OCI-LY1 (cell line): ENCODE data around the gene WRNIP1.

Experiments used
- H2AFZ ChIP-seq: fragments of 200-600 bp; sonication (generic), shearing (Covaris generic); 2 replicates; pipeline ENCODE4 v1.6.0; 2014; ENCODE audit warnings: antibody characterized with exemption, mild to moderate bottlenecking, low read length
- H3F3A ChIP-seq: fragments of 200-600 bp; sonication (generic), shearing (Covaris generic); 2 replicates; pipeline ENCODE4 v1.6.0; 2014; ENCODE audit warnings: mild to moderate bottlenecking, antibody characterized with exemption, low read length, moderate library complexity; ENCODE audit not compliant: insufficient read depth
- H3K27ac ChIP-seq: fragments of 200-600 bp; sonication (generic); 2 replicates; pipeline ENCODE4 v1.5.1; 2014; ENCODE audit warnings: low read length, mixed run types, mild to moderate bottlenecking, low read depth; ENCODE audit not compliant: poor library complexity, severe bottlenecking
- H3K27me3 ChIP-seq: fragments of 200-600 bp; sonication (generic); 2 replicates; pipeline ENCODE4 v1.6.0; 2014; ENCODE audit warnings: antibody characterized with exemption, mild to moderate bottlenecking, low read length, moderate library complexity; ENCODE audit not compliant: insufficient read depth
- H3K36me3 ChIP-seq: fragments of 200-600 bp; sonication (generic); 2 replicates; pipeline ENCODE4 v1.6.1; 2014; ENCODE audit warnings: mild to moderate bottlenecking, antibody characterized with exemption, low read length, moderate library complexity, mixed read lengths; ENCODE audit not compliant: insufficient read depth
- H3K4me1 ChIP-seq: fragments of 200-600 bp; sonication (generic); 2 replicates; pipeline ENCODE4 v1.5.1; 2014; ENCODE audit warnings: mild to moderate bottlenecking, low read length, moderate library complexity; ENCODE audit not compliant: insufficient read depth, severe bottlenecking
- H3K4me2 ChIP-seq: fragments of 200-600 bp; sonication (generic), shearing (Covaris generic); 2 replicates; pipeline ENCODE4 v1.6.1; 2014; ENCODE audit warnings: low read length
- H3K4me3 ChIP-seq: fragments of 200-600 bp; sonication (generic); 2 replicates; pipeline ENCODE4 v1.5.1; 2014; ENCODE audit warnings: low read length, low read depth, mild to moderate bottlenecking, mixed read lengths; ENCODE audit not compliant: poor library complexity, severe bottlenecking
- H3K79me2 ChIP-seq: fragments of 200-600 bp; shearing (Covaris generic); 2 replicates; pipeline ENCODE4 v1.6.1; 2016; ENCODE audit warnings: mixed run types, low read length, mixed read lengths; ENCODE audit not compliant: insufficient read depth
- H3K9ac ChIP-seq: fragments of 200-600 bp; sonication (generic), shearing (Covaris generic); 2 replicates; pipeline ENCODE4 v1.6.1; 2014; ENCODE audit warnings: mild to moderate bottlenecking, low read length, mixed read lengths
- H3K9me2 ChIP-seq: fragments of 200-600 bp; sonication (generic), shearing (Covaris generic); 2 replicates; pipeline ENCODE4 v1.6.1; 2014; ENCODE audit warnings: low read depth, mild to moderate bottlenecking, low read length, mixed read lengths
- H3K9me3 ChIP-seq: fragments of 200-600 bp; shearing (Covaris generic); 2 replicates; pipeline ENCODE4 v1.6.1; 2014; ENCODE audit warnings: low read length, mixed read lengths
- H4K20me1 ChIP-seq: fragments of 200-600 bp; sonication (generic), shearing (Covaris generic); 2 replicates; pipeline ENCODE4 v1.6.0; 2016; ENCODE audit warnings: mild to moderate bottlenecking, low read length; ENCODE audit not compliant: insufficient read depth
- EZH2 ChIP-seq: fragments of 200-600 bp; sonication (generic), shearing (Covaris generic); IDR thresholded peaks from 2 replicates; pipeline ENCODE4 v1.8.0; 2017; ENCODE audit warnings: borderline replicate concordance, mixed run types, mild to moderate bottlenecking, antibody characterized with exemption, low read length, moderate library complexity, mixed read lengths
- TF ChIP-seq, protein P1 (sequence below): fragments of 200-600 bp; sonication (generic), shearing (Covaris generic); IDR thresholded peaks from 2 replicates; pipeline ENCODE4 v1.5.1; 2017; ENCODE audit warnings: mild to moderate bottlenecking, antibody characterized with exemption, low read length, moderate library complexity, mixed read lengths

WRNIP1 gene

DNA sequence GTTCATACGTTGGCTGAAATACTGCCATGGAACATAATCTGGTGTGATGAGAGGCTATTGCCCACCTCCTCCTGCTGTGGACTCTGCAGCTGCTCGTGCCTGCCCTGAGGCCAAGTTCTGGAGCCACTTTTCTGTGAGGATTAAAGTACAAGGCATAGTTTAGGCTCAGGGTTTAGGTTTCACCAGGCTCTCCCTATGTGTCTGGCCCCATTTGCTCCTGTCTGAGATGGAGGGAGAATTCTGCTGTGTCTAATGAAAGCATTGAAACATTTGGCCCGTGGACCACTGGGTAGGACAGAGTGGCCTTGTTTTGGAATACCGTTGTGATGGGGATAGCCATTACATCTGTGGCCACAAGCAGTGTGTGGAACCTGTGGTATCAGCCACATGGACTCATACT, 5.9 kb downstream of the WRNIP1 start:
- Histone ChIP-seq H2AFZ (no peak overlapping the region), H3K4me1 (peaks cover 32% of the 10 kb centered on the region), H4K20me1 (no peaks in the 10 kb centered on the region), H3K9me3 (no peaks in the 10 kb centered on the region), H3K79me2 (peaks cover 73% of the 10 kb centered on the region), H3F3A (no peaks in the 10 kb centered on the region), H3K4me3 (no peak overlapping the region), H3K27me3 (no peaks in the 10 kb centered on the region), H3K27ac (no peak overlapping the region), H3K9me2 (no peaks in the 10 kb centered on the region), H3K9ac (no peak overlapping the region), H3K4me2 (no peak overlapping the region), H3K36me3 (peaks cover 63% of the 10 kb centered on the region)
- TF ChIP-seq EZH2, result no peak
- TF ChIP-seq, protein P1, sequence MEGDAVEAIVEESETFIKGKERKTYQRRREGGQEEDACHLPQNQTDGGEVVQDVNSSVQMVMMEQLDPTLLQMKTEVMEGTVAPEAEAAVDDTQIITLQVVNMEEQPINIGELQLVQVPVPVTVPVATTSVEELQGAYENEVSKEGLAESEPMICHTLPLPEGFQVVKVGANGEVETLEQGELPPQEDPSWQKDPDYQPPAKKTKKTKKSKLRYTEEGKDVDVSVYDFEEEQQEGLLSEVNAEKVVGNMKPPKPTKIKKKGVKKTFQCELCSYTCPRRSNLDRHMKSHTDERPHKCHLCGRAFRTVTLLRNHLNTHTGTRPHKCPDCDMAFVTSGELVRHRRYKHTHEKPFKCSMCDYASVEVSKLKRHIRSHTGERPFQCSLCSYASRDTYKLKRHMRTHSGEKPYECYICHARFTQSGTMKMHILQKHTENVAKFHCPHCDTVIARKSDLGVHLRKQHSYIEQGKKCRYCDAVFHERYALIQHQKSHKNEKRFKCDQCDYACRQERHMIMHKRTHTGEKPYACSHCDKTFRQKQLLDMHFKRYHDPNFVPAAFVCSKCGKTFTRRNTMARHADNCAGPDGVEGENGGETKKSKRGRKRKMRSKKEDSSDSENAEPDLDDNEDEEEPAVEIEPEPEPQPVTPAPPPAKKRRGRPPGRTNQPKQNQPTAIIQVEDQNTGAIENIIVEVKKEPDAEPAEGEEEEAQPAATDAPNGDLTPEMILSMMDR, result no peak

DNA sequence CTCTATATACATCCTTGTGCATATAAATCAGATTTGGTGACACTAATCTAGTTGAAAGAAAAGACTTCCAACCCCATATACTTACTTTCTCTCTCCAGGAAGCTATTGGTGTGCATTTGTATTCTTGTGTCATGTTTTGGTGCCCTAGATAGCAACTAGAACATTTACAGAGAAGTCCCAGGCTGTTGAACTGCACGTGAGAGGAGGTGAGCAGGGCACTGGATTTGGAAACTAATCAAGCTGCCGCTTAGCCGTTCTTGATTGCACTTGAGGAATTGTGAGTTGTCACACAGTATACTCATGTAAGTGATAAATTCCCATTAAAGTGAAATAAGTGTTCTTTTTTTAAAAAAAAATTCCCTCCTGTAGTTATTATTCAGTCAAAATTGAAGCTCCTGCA, 7.6 kb downstream of the WRNIP1 start:
- Histone ChIP-seq H3K4me3 (no peak overlapping the region), H3K9me3 (no peaks in the 10 kb centered on the region), H3K27me3 (no peaks in the 10 kb centered on the region), H4K20me1 (no peaks in the 10 kb centered on the region), H3F3A (no peaks in the 10 kb centered on the region), H3K4me2 (no peak overlapping the region), H3K79me2 (peaks cover 67% of the 10 kb centered on the region), H3K9me2 (no peaks in the 10 kb centered on the region), H3K36me3 (peaks cover 71% of the 10 kb centered on the region), H3K4me1 (peaks cover 22% of the 10 kb centered on the region), H3K9ac (no peak overlapping the region), H2AFZ (no peak overlapping the region), H3K27ac (no peak overlapping the region)
- TF ChIP-seq, protein P1, result no peak
- no peak for TF ChIP-seq EZH2

DNA sequence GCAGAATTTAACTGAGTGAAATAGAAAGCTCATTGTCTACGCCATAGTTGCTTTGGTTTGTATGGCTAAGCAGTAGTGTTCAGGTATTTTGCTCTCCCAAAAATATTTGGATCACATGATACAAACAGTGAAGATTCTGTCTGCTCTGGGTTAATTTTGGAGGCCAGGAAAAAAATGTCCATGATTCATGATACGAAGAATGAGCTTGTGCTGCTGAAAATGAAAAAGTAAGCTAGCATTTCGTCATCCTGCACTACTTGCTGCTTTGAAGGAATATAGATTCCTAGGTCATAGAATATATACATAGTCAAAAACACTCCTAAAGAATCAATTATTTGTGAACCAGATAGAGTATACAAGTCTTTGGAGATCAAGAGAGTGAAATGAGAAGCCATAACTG, 8.3 kb downstream of the WRNIP1 start:
- H3K27ac ChIP-seq, result no peak overlapping the region
- H3K36me3 ChIP-seq, result peaks cover 76% of the 10 kb centered on the region

More for the DNA sequence above, 8.3 kb downstream of the WRNIP1 start:
- TF ChIP-seq EZH2, result no peak
- TF ChIP-seq, protein P1, result no peak
- H3K4me1 ChIP-seq, result peaks cover 16% of the 10 kb centered on the region
- H2AFZ ChIP-seq, result no peak overlapping the region
- H3K4me3 ChIP-seq, result no peak overlapping the region
- H3K27me3 ChIP-seq, result no peaks in the 10 kb centered on the region
- H4K20me1 ChIP-seq, result no peaks in the 10 kb centered on the region
- no peaks in the 10 kb centered on the region for H3K9me2 ChIP-seq
- peaks cover 61% of the 10 kb centered on the region for H3K79me2 ChIP-seq
- H3K9me3 ChIP-seq, result no peaks in the 10 kb centered on the region
- no peak overlapping the region for H3K9ac ChIP-seq
- H3K4me2 ChIP-seq, result no peak overlapping the region
- no peaks in the 10 kb centered on the region for H3F3A ChIP-seq
